Trophoblast cell (in vitro differentiated cells and primary cell): Measurements from ENCODE around the gene SLC25A44.
"Not testable (repeated sequence)": the region's sequence is repeated elsewhere in the genome, so short reads cannot be mapped to it uniquely, and the experiment has no call there.

ENCODE experiments used
- DNase-seq, 2 donors: peaks; one replicate each; pipeline ENCODE4 v3.0.0-alpha.2; 2016
- H2AFZ ChIP-seq: 2 replicates; pipeline ENCODE4 v1.6.1; 2013; ENCODE audit warnings: low read length, moderate library complexity, mild to moderate bottlenecking; ENCODE audit not compliant: insufficient read depth, poor library complexity
- H2AK5ac ChIP-seq: 2 replicates; pipeline ENCODE4 v1.6.1; 2013; ENCODE audit warnings: mild to moderate bottlenecking, low read length
- H2BK120ac ChIP-seq: 2 replicates; pipeline ENCODE4 v1.6.1; 2013; ENCODE audit warnings: low read length, mild to moderate bottlenecking, moderate library complexity; ENCODE audit not compliant: insufficient read depth, poor library complexity
- H2BK12ac ChIP-seq: 2 replicates; pipeline ENCODE4 v1.6.1; 2013; ENCODE audit warnings: mild to moderate bottlenecking, low read length, moderate library complexity
- H2BK5ac ChIP-seq: 2 replicates; pipeline ENCODE4 v1.6.1; 2013; ENCODE audit warnings: low read length, low read depth, moderate library complexity, mild to moderate bottlenecking; ENCODE audit not compliant: poor library complexity
- H3K14ac ChIP-seq: 2 replicates; pipeline ENCODE4 v1.6.1; 2013; ENCODE audit warnings: mild to moderate bottlenecking, low read length
- H3K18ac ChIP-seq: 2 replicates; pipeline ENCODE4 v1.6.1; 2013; ENCODE audit warnings: mild to moderate bottlenecking, low read length
- H3K23ac ChIP-seq: 2 replicates; pipeline ENCODE4 v1.6.1; 2013; ENCODE audit warnings: low read length
- H3K27ac ChIP-seq: 2 replicates; pipeline ENCODE4 v1.5.1; 2013; ENCODE audit warnings: low read depth, mild to moderate bottlenecking, inconsistent platforms, low read length, moderate library complexity
- H3K27me3 ChIP-seq: 2 replicates; pipeline ENCODE4 v1.6.1; 2013; ENCODE audit warnings: inconsistent platforms, mild to moderate bottlenecking, low read length, moderate library complexity; ENCODE audit not compliant: insufficient read depth
- H3K36me3 ChIP-seq, 2 experiments: 1 replicate in 1 of 2; 2 replicates in 1 of 2; pipeline ENCODE4 v1.6.1; 2013; ENCODE audit warnings: low read length in 2 of 2, mild to moderate bottlenecking in 2 of 2, moderate library complexity in 1 of 2; ENCODE audit not compliant: insufficient read depth in 2 of 2, control insufficient read depth in 1 of 2
- H3K4ac ChIP-seq: 2 replicates; pipeline ENCODE4 v1.6.1; 2013; ENCODE audit warnings: low read depth, mild to moderate bottlenecking, low read length, moderate library complexity
- H3K4me1 ChIP-seq, 2 experiments: 1 replicate in 1 of 2; 2 replicates in 1 of 2; pipeline ENCODE4 v1.6.1; 2013; ENCODE audit warnings: low read length in 2 of 2, mild to moderate bottlenecking in 2 of 2, moderate library complexity in 1 of 2; ENCODE audit not compliant: insufficient read depth in 2 of 2, control insufficient read depth in 1 of 2
- H3K4me2 ChIP-seq: 2 replicates; pipeline ENCODE4 v1.6.1; 2013; ENCODE audit warnings: inconsistent platforms, mild to moderate bottlenecking, low read length, moderate library complexity
- H3K4me3 ChIP-seq: 2 replicates; pipeline ENCODE4 v1.5.1; 2013; ENCODE audit warnings: mild to moderate bottlenecking, low read depth, low read length, inconsistent platforms
- H3K79me1 ChIP-seq: one replicate; pipeline ENCODE4 v1.6.1; 2013; ENCODE audit warnings: low read length
- H3K79me2 ChIP-seq: 2 replicates; pipeline ENCODE4 v1.6.1; 2013; ENCODE audit warnings: low read length, mild to moderate bottlenecking; ENCODE audit not compliant: control insufficient read depth, insufficient read depth, poor library complexity
- H3K9ac ChIP-seq: 2 replicates; pipeline ENCODE4 v1.6.1; 2013; ENCODE audit warnings: mild to moderate bottlenecking, low read length
- H3K9me3 ChIP-seq: 2 replicates; pipeline ENCODE4 v1.6.1; 2013; ENCODE audit warnings: low read depth, mild to moderate bottlenecking, control low read depth, inconsistent platforms, low read length; ENCODE audit not compliant: insufficient read depth
- H4K12ac ChIP-seq: 2 replicates; pipeline ENCODE4 v1.6.1; 2013; ENCODE audit warnings: low read depth, mild to moderate bottlenecking, low read length, moderate library complexity
- H4K8ac ChIP-seq: 2 replicates; pipeline ENCODE4 v1.6.1; 2013; ENCODE audit warnings: low read depth, mild to moderate bottlenecking, low read length, moderate library complexity
- H4K91ac ChIP-seq: one replicate; pipeline ENCODE4 v1.6.1; 2013; ENCODE audit warnings: low read depth, mild to moderate bottlenecking, low read length, moderate library complexity
- WGBS: extraction: QIAGEN DNeasy Blood & Tissue Kit; methylation state at CpG from one replicate; pipeline ENCODE4 v1.1.7; 2013; ENCODE audit warnings: missing lambda C conversion rate; ENCODE audit not compliant: insufficient read length, insufficient coverage; ENCODE audit errors: extremely low coverage; 5-methylcytosine and 5-hydroxymethylcytosine counted together

Gene SLC25A44

DNA sequence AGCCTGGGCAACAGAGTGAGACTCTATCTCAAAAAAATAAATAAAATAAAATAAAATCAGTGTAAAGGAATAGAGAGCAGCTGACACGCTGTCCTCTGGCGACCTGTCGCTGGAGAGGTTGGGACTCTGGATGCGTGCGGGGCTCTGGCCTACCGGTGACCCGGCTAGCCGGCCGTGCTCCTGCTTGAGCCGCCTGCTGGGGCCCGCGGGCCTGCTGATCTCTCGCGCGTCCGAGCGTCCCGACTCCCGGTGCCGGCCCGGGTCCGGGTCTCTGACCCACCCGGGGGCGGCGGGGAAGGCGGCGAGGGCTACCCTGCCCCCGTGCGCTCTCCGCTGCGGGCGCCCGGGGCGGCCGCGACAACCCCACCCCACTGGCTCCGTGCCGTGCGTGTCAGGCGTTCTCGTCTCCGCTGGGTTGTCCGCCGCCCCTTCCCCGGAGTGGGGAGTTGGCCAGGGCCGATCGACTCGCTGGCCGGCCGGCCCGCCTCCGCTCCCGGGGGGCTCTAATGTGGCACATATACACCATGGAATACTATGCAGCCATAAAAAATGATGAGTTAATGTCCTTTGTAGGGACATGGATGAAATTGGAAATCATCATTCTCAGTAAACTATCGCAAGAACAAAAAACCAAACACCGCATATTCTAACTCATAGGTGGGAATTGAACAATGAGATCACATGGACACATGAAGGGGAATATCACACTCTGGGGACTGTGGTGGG, 22.6 kb downstream of the SLC25A44 start:
- H2BK120ac ChIP-seq, H3K14ac ChIP-seq, H3K23ac ChIP-seq, DNase-seq, H2BK5ac ChIP-seq, H3K79me1 ChIP-seq, H3K9ac ChIP-seq, H3K27me3 ChIP-seq, H3K18ac ChIP-seq, H4K8ac ChIP-seq, H3K27ac ChIP-seq, H3K4me2 ChIP-seq, H4K91ac ChIP-seq, H4K12ac ChIP-seq, H2AK5ac ChIP-seq, H3K9me3 ChIP-seq, H2BK12ac ChIP-seq, H3K4ac ChIP-seq, H3K79me2 ChIP-seq, H2AFZ ChIP-seq, H3K4me1 ChIP-seq, H3K36me3 ChIP-seq, H3K4me3 ChIP-seq: not testable (repeated sequence)
- WGBS = no CpG with 5 or more reads among the region's 55 CpGs

DNA sequence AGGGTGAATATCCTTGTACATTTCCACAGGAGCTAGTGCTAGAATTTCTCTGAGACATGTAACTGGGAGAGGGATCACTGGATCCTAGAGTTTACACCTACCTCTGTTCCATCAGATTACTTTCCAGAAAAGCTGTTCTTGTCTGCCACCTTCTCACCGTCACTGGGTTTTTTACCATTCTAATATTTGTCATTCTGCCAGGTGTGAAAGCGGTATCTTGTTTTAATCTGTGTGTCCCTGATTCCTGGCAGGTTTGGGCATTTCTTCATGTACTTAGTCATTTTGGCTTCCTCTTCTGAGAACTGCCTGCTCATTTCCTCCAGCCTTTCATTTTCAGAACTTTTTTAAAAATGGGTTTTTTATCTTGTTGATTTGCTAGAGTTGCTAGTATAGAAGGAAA, 24.0 kb downstream of the SLC25A44 start:
- H3K27me3 ChIP-seq = no peaks in the 10 kb centered on the region
- no peak overlapping the region for H2BK12ac ChIP-seq
- H3K23ac ChIP-seq = no peak overlapping the region
- no peak overlapping the region for H2BK120ac ChIP-seq
- H3K27ac ChIP-seq = no peak overlapping the region
- no peak overlapping the region for H4K91ac ChIP-seq
- H3K4me2 ChIP-seq = no peak overlapping the region
- H4K12ac ChIP-seq = no peak overlapping the region
- H3K4me1 ChIP-seq = peaks cover 0 to 6% of the 10 kb centered on the region in 2 experiments
- no peak overlapping the region for H3K9ac ChIP-seq
- H3K4me3 ChIP-seq = no peak overlapping the region
- no peak overlapping the region for H3K14ac ChIP-seq
- peak; percentile 24 to 55 for DNase-seq
- H3K79me2 ChIP-seq = peaks cover 1% of the 10 kb centered on the region
- H2AK5ac ChIP-seq = no peak overlapping the region
- peaks cover 2% of the 10 kb centered on the region for H3K79me1 ChIP-seq
- H3K9me3 ChIP-seq = no peaks in the 10 kb centered on the region
- no peak overlapping the region for H3K18ac ChIP-seq
- H4K8ac ChIP-seq = no peak overlapping the region
- peaks cover 12 to 17% of the 10 kb centered on the region in 2 experiments for H3K36me3 ChIP-seq
- no peak overlapping the region for H3K4ac ChIP-seq
- no CpG with 5 or more reads among the region's 2 CpGs for WGBS
- H2AFZ ChIP-seq = no peak overlapping the region
- no peak overlapping the region for H2BK5ac ChIP-seq

DNA sequence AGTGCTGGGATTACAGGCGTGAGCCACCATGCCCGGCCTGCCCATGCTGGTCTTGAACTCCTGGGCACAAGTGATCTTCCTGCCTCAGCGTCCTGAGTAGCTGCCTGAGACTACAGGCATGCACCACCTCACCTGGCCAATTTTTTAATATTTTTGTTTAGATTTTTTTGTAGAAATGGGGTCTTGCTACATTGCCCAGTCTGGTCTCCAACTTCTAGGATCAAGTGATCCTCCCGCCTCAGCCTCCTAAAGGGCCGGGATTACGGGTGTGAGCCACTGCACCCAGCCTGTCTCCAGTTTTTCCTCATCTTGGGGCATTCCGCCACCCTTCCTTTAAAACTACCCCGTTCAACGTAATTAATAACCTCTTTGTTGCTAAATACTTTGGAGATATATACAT, 26.3 kb downstream of the SLC25A44 start:
- H2BK12ac ChIP-seq = no peak overlapping the region

DNA sequence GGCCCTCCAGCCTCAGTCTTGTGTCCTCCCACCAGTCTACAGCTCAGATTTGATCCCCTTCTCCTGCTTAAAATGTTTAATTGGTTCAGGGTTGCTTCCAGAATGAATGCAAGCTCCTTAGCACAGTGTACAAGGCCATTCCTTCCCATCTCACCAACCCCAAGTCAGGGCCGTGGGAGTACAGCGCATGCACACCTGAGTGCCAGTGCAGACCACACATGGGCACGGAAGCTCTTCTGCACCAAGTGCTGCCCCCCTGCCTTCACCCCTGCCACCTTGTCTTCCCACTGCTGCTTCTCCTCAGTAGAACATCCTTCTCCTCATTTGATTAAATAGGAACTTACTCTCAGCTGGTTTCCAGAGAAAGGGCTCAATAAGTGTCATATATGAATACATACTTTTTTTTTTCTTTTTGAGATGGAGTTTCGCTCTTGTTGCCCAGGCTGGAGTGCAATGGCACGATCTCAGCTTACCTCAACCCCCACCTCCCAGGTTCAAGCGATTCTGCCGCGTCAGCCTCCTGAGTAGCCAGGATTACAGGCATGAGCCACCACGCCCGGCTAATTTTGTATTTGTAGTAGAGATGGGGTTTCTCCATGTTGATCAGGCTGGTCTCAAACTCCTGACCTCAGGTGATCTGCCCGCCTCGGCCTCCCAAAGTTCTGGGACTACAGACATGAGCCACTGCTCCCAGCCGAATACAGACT, 28.2 kb downstream of the SLC25A44 start:
- H3K27me3 ChIP-seq = no peaks in the 10 kb centered on the region
- no peak overlapping the region for H3K4me3 ChIP-seq
- WGBS = no CpG with 5 or more reads among the region's 13 CpGs
- no peak overlapping the region for H3K23ac ChIP-seq
- H2AFZ ChIP-seq = no peak overlapping the region
- no peak overlapping the region for H4K8ac ChIP-seq
- H3K79me2 ChIP-seq = no peaks in the 10 kb centered on the region
- H3K14ac ChIP-seq = no peak overlapping the region
- H3K36me3 ChIP-seq = peaks cover 22 to 30% of the 10 kb centered on the region in 2 experiments
- H2AK5ac ChIP-seq = no peak overlapping the region
- H4K91ac ChIP-seq = no peak overlapping the region
- H3K79me1 ChIP-seq = no peaks in the 10 kb centered on the region
- H3K4ac ChIP-seq = no peak overlapping the region
- no peak overlapping the region for H2BK5ac ChIP-seq
- no peak overlapping the region for H3K27ac ChIP-seq
- DNase-seq = no peak
- no peak overlapping the region for H3K18ac ChIP-seq
- H2BK12ac ChIP-seq = no peak overlapping the region
- no peaks in the 10 kb centered on the region for H3K9me3 ChIP-seq
- H2BK120ac ChIP-seq = no peak overlapping the region
- H3K4me1 ChIP-seq = no peaks in the 10 kb centered on the region
- no peak overlapping the region for H3K9ac ChIP-seq
- no peak overlapping the region for H3K4me2 ChIP-seq
- H4K12ac ChIP-seq = no peak overlapping the region

More for the DNA sequence above, 26.3 kb downstream of the SLC25A44 start:
- Histone ChIP-seq H3K9me3 (no peaks in the 10 kb centered on the region), H3K4ac (no peak overlapping the region), H3K4me2 (no peak overlapping the region), H3K23ac (no peak overlapping the region), H3K4me3 (no peak overlapping the region), H3K27ac (no peak overlapping the region), H2BK120ac (no peak overlapping the region), H4K91ac (no peak overlapping the region), H3K4me1 (no peaks in the 10 kb centered on the region), H3K18ac (no peak overlapping the region), H3K79me2 (no peaks in the 10 kb centered on the region), H3K36me3 (peaks cover 18 to 23% of the 10 kb centered on the region in 2 experiments), H2AK5ac (no peak overlapping the region), H3K79me1 (no peaks in the 10 kb centered on the region), H2BK5ac (no peak overlapping the region), H3K14ac (no peak overlapping the region), H3K9ac (no peak overlapping the region), H3K27me3 (no peaks in the 10 kb centered on the region), H2AFZ (no peak overlapping the region), H4K8ac (no peak overlapping the region), H4K12ac (no peak overlapping the region)
- no CpG with 5 or more reads among the region's 9 CpGs for WGBS
- no peak for DNase-seq
